Stimulated activated CD8-positive, alpha-beta memory T cell treated with anti-CD3 and anti-CD28 coated beads, Interleukin-12 subunit alpha, Interleukin-12 subunit beta, amount 100 ng/mL, for 24 hours (primary cell): ENCODE results near the gene ARHGAP40.
"Not testable (repeated sequence)": the region's sequence is repeated elsewhere in the genome, so short reads cannot be mapped to it uniquely, and the experiment has no call there.

Experiments
- DNase-seq: peaks from one replicate; pipeline ENCODE4 v3.0.0-alpha.2; 2020; ENCODE audit errors: extremely low read depth

The ARHGAP40 gene

DNA sequence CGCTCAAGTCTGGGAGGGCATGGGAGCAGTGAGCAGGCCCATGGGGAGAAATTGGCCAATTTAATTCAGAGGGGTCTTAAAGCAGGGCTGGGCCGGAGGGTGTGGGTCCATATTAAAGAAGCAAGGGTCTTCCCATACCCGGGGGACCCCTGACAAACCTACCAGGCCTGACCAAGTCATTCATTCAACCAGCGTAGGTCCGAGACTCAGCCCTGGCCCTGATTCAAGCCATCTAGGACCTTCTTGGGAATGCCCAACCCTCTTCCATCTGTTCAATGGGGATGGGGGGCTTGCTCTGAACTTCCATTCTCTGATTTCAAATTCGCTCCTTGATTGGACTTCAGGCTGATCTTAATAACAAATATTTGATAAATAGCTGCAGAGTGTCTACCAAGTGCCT lies 13.3 kb upstream of the ARHGAP40 start:
- DNase-seq, result no peak

DNA sequence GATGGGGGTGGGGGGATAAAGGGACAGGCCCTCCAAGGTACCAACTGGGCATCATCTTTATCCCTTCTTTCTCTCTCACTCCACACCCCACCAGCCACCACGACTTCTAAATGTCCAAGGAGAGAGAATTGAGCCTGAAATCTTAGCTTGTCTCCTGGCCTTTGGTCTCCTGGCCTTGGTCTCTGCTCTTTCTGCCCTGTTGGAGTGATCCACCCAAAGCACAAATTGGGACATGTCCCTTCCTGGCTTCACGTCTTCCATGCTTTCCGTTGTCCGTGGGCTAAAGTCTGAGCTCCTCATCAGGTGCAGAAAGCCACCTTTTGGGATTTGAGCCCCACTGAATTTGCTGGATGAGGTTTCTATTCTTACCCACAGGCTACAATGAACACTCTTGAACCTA lies 12.3 kb upstream of the ARHGAP40 start:
- no peak for DNase-seq

DNA sequence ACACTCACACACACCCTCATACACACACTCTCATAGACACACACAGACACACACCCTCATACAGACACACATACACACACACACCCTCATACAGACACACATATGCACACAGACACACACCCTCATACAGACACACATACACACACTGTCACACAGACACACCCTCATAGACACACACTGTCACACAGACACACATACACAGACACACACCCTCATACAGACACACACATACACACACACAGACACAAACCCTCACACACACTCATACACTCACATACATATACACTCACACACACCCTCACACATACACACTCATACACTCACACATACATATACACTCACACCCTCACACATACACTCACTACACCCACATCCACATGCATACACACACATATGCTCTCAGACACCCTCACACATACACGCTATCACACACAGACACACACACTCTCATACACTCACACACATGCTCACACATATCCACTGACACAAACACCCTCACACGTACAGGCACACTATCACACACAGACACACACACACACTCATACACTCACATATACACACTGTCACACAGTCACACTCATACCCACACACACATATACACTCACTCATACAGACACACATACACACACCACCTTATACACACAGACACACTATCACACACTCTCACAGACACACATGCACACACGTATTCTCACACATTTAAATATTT lies 11.5 kb upstream of the ARHGAP40 start:
- DNase-seq, result no peak

DNA sequence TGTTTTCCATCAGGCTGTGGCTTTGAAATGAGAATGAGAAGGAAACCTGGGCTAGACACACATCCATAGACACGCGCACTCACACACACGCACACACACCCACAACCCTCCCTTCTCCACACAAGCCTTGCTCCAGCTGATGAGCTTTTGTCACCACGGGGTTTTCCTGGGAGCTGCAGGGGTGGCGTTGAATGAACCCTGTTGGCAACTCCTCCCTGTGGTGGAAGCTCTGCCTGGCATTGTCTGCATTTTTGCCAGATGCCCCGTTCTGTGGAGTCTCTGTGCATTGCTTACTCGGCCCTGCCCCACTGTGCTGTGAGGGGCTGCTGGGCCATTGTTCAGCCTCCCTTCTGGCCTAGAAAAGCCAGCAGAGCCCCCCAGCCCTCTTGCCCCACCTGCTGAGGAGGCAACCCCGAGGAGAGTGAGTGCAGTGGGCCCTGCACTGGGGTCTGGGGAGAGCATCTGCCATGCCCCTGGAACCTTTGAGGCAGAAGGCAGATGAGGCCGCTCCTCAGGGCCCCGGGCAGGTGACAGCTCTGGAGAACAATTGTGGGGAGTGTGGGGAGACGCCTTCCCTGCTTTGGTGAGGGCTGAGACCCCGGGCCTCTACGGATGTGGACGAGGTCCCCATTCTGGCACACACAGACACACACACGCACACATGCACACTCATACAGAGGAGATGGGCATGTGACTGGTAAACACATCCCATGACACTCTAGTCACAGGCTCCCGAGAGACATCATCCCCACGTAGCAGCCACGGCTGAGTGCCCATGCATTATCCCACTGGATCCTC lies 10.7 kb upstream of the ARHGAP40 start:
- no peak for DNase-seq

DNA sequence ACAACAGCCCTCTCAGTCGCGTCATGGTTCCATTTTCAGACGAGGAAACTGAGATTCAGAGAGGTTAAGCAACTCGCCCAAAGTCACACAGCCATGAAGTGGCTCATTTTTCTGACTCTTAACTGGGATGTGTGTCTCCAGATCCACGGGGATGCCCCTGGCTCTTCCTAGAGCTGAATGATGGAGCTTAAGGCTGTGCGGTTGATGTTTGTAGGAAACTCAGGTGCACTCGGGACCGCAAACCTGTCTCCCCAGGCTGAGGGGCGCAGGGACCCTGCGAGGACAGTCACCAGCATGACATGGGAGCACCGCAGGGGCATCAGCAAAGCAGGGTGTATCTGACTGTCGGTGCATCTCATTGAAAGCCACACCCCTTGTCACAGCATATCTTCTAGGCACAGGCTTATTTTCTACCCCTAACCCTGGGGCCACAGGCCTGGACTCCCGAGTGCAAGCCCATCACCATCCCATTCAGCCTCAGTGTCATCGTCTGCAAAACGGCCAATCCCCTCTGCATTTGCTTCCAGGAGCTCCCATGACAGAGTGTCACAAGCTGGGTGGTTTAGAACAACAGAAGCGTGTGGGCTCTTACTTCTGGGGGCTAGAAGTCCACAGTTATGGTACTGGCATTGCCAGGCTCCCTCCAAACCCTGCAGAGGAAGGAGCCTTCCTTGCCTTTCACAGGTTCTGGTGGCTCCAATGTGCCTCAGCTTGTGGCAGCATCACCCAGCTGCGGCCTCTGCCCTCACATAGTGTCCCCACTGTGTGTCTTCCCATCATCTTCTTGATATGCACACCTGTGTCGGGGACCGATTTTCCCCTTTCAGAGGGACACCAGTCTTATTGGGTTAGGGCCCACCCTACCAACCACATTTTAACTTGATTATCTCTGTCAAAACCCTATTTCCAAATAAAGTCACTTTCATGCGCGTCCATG lies 9.9 kb upstream of the ARHGAP40 start:
- no peak for DNase-seq

DNA sequence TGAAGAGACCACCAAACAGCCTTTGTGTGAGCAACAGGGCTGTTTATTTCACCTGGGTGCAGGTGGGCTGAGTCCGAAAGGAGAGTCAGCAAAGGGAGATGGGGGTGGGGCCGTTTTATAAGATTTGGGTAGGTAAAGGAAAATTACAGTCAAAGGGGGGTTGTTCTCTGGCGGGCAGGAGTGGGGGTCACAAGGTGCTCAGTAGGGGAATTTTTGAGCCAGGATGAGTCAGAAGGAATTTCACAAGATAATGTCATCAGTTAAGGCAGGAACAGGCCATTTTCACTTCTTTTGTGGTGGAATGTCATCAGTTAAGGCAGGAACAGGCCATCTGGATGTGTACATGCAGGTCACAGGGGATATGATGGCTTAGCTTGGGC lies 9.2 kb upstream of the ARHGAP40 start:
- DNase-seq, result not testable (repeated sequence)

DNA sequence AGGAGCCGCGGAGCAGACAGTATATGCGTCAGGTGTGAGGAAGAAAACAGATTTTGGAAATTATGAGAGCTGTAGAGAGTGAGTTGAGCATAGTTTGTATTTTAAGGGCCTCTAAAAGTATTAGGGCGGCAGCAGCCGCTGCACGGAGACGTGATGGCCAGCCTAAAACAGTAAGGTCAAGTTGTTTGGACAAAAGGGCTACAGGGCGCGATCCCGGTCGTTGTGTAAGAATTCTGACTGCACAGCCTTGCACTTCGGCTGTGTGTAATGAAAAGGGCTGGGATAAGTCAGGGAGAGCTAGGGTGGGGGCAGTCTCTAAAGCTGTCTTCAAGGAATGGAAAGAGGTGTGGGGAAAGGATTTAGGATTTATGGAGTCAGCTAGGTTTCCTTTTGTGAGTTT lies 7.3 kb upstream of the ARHGAP40 start:
- not testable (repeated sequence) for DNase-seq

DNA sequence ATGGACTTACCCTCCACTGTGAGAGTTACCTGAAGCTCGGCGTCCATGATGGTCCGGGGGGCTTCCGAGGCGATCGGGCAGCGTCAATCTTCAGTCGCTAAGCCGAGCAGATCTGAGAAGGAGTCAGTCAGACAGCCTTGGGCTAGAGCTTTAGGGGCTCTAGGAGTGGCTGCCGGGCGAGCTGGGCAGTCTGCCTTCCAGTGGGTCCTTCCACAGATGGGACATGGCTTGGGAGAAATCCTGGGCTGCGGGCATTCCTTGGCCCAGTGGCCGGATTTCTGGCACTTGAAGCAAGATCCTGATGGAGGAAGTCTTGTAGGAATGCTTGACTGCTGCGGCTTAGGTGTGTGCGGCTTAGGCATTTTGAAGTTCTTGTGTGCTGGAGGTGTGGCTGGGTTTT lies 5.7 kb upstream of the ARHGAP40 start:
- DNase-seq, result not testable (repeated sequence)

DNA sequence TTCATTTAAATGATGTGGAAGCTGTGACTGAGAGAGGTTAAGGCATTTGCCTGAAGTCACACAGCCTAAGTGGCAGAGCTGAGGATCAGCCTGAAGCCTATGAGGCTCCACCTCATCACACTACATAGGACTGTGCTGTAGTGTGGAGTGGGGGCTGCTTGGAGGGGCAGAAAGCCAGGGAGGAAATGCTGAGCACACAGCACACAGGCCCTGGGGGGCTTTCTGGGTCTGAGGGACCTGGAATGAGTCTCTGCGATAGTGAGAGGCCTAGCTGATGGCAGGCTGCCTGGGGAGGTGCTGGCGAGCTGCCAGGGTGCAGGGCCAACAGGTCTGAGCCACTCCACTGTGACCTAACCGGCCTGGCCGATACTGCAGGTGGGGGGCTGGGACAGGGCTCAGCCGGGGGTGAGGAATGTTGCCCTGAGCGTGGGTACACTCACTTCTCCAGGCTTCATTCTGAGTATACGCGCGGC lies 2.2 kb upstream of the ARHGAP40 start:
- no peak for DNase-seq

DNA sequence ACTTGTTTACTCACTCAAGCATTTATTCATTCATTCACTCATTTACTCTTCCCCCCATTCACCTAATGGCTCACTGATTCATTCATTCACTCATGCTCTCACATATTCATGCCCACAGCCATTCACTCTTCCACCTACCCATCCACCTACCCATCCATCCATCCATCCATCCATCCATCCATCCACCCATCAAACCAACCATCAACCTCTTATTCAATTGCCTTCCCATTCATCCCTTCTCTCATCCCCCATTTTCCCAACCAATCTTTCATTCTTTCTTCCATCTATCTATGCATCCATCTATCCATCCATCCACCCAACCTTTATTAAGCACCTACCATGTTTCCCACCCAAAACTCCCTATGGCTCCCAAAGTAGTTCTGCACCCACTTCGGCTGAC lies 1.6 kb upstream of the ARHGAP40 start:
- DNase-seq, result no peak

DNA sequence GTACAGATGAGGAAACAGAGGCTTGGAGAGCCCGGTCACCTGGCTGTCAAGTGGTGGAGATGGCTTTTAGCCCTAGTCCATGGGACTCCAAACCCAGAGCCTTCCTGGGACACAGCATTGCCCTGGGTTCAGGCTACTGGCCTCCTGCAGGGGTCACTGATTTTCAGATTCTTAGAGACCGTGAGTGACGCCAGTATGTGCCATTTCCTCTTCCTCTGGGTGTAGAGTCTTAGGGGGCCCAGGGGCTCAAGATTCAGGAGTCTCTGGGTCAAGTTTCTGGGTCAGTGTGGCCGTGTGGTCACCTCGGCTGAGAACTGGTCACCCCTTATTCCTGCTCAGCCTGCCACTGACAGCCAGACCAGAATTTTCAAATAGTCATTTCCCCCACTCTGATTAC lies 574 bp downstream of the ARHGAP40 start:
- DNase-seq, result no peak

DNA sequence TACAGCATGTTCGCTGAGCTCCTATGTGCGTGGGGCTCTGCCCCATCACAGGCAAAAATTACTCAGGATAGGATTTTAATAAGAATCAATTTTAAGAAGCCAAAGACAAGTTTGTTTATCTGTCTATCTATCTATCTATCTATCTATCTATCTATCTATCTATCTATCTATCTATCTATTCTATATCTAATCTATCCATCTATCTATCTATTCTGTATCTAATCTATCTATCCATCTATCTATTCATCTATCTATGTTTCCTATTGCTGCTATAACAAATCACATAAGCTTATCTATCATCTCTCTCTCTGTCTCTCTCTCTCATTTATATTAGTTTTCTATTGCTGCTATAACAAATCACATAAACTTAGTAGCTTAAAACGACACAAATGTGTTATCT lies 1.7 kb downstream of the ARHGAP40 start:
- DNase-seq, result no peak

DNA sequence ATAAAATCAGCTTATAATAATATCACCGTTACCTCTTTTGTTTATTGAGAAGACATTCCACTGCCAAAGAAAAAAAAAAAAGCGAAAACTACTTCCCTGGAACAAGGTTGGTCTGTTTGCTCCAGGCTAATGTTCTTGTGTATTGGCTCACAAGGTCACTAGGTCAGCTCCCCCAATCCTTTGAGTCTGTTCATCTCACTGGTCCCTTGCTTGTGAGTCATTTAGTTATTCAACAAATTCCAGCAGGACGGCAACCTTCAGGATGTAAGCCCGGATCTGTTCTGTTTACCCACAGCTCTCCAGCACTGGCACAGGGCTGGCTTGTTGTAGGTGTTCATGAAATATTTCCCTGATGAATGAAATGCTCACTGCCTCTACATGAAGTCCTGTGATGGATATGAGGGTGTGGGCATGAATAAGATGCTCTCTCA lies 3.3 kb downstream of the ARHGAP40 start:
- DNase-seq, result no peak

DNA sequence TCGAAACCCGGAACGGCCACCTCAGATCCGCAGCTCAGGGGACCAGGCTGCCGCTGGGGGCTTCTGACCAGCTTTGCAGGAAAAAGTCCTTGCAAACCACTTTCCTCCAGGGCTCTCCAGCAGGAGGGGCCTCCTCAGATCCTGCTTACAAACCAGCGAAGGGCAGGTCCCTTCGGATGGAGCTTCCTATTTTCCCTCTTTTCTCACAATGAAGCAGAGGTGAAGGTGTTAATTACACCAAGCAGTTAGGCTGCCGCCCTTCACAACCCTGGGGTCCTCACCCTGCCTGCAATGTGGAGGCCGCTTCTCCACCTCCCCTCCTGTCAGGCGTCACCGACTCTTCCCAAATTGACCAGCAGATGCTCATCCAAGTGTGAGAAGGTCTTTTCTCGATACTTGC lies 5.7 kb downstream of the ARHGAP40 start:
- DNase-seq, result no peak

DNA sequence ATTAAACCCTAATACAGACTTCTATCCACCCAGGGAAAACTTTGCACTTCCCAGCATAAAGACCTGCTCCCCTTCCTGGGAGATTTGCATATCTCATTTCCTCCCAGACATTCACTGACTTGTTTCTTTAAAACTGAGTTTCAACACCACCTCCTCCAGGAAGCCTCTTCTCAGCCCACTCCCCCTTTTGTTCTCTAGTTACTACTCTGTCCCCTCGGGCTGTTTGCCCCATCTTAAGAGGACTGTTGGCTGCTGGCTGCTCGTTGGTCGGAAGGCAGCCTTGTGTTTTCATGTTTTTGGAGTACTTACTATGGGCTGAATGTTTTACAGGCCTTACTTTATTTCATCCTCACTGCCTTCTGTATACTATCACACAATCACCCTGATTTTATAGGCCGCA lies 6.6 kb downstream of the ARHGAP40 start:
- DNase-seq, result no peak

DNA sequence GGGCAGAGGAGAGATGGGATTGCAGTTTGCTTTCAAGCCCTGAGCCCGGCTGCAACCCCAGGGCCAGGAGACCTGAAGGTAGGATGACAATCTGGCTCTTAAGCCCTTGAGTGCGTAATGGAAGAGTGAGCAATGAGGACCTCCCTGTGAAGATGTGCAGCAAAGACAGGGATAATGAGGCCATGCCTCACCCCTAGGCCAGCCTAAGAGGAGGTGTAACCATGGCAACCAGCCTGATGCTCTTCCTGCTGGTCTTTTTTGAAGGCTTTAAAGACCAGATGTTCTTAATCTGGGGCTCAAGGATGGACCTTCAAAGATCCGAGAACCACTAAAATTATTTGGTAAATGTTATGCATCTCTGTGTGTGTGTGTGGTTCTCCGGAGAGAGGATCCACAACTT lies 8.2 kb downstream of the ARHGAP40 start:
- DNase-seq, result no peak

DNA sequence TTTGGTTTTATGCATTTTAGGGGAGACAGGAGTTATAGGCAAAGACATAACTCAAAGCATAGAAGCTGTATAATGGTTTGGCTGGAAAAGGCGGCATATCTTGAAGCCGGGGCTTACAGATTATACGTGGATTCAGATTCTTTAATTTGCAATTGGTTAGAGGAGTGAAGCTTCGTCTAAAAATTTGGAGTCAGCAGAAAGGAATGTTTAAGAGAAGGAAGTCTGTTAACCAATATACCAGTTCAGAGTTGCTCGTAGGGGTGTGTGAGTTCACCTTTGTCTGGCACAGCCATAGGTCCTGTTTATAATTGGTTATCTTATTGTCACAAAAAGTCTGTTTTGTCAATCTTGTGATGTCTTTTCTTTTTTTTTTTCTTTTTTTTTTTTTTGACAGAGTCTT lies 8.9 kb downstream of the ARHGAP40 start:
- DNase-seq, result no peak

DNA sequence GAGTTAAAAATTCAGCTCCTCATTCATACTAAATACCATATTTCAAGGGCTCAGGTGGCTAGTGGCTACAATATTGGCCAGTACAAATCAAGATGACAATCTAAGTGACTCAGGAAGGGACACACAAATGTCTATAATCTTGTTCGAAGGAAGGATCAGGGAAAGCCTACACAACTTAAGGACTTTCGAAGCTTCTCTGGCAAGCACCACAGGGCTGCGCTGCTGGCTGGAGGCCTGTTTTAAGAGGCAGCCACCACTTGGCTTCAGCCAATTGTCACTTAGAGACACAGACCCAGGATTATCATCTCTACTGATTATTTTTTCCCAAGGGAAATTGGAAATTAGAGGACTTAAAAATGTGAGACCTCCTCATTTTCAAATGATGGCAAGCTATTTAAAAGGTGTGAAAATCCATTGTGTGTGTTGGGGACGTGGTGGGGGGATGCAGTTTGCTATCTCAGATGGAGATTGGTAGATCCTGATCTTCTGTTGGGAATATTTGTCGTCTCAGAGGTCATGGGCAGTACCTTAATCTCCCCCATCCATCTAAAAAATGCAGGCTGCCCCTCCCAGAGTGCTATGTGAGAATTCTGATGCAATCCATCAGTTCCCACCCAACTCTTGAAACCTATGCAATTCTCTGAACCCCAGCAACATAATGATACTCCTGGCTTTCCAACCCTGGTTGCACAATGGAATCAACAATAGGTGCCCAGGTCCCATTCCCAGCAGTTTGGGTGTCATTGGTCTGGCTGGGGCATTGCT lies 11.3 kb downstream of the ARHGAP40 start:
- no peak for DNase-seq

DNA sequence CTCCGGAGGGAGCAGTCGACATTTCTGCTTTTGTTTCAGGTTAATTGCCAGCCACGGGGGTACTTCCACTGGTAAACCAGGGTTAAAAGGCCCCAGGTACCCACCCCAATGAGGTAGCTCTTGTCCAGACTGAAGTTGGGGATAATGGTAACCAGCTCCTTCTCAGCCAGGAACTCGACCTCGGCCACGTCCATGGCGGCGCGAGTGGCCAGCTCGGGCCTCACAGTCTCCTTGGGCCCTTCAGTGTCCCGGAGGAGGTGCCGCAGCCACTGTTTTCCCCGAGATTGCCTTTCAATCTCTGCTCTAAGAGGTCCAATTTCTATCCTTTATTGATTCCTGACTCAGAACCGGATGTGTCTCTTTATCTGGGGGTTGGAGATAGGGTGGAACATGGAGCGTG lies 13.7 kb downstream of the ARHGAP40 start:
- DNase-seq, result no peak

DNA sequence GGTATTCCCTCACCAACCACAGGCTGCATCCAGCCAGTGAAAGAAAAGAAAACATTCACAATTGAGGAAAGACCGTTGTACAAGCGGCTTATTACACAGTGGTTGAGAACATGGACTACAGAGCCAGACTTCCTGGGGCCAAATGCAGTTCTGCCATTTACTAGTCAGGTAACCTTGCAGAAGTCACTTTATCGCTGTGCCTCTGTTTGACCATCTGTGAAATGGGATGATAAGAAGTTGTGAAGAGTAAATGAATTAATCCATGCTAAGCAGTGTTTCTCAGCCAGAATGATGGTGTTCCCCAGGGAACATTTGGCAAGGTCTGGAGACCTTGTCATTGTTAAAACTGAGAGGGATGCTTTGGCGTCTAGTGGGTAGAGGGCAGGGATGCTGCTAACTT lies 14.8 kb downstream of the ARHGAP40 start:
- DNase-seq, result no peak

DNA sequence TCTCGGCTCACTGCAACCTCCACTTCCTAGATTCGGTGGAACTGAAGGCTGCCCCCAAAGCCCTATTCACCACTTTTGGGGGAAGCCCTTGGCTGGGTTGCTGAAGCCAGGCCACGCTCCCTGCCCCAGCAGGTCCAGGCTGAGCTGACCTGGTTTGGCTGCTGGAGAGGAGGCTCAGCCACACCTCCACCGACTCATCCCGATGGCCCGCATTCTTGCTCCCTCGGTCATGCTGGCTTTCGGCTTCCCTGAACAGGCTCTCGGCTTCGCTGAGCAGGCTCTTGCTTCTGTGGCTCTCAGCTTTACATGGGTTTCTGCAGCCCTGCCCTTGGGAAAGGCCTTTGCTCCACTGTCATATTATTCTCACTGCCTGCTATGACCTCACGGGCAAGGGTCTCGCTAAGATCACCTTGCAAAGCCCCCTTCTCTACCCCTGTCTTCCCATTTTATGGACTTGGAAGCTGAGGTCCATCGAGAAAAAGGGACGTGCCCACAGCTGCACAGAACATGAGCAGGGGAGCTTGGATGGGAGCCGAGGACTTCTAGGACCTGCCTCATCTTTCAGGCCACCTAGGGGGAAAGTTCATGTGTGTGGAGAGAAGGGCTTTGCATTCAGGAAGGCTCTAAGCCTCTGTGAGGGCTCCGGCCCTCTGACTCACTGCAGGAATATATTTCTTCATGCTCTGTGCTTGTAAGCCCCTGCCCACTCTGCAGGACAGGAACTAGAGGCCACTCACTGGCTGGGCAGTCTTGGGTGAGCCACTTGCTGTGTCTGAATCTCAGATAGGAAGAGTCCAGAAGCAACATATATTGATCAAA lies 15.6 kb downstream of the ARHGAP40 start:
- DNase-seq, result no peak
